A673 (cell line): Measurements from ENCODE around the gene ENOX2. TPM values are rescaled to one million over a fixed set of nuclear protein-coding genes. Genes with fewer than 3 reads are reported as not detected.

ENCODE experiments used
- BruUV-seq: library from RNA; stranded (reverse); fragments of 400-500 nt; replicated peaks from 2 replicates; lab custom pipeline; 2021; lab: Mats Ljungman, UMichigan
- CTCF ChIA-PET: fragments of 300-600 bp; sonication (Branson Sonifier 250); formaldehyde crosslinking; loops from one replicate; lab custom pipeline; 2022; ENCODE audit warnings: antibody characterized with exemption; lab: Charles Lee
- POLR2A ChIA-PET: fragments of 300-600 bp; sonication (Branson Sonifier 250); formaldehyde crosslinking; loops from one replicate; lab custom pipeline; 2022; ENCODE audit warnings: antibody characterized with exemption; ENCODE audit not compliant: low non-redundant PET; lab: Charles Lee
- DNase-seq: peaks from one replicate; pipeline ENCODE4 v3.0.0-alpha.2; 2015; ENCODE audit warnings: low spot score
- H3K27ac ChIP-seq: fragments of 200-600 bp; sonication (generic); 2 replicates; pipeline ENCODE4 v1.5.1; 2016; ENCODE audit warnings: mixed run types, low read depth, mild to moderate bottlenecking, mixed read lengths, antibody characterized with exemption, low read length; ENCODE audit not compliant: poor library complexity, severe bottlenecking
- H3K27me3 ChIP-seq: fragments of 200-600 bp; sonication (generic); replicated peaks from 2 replicates; pipeline ENCODE4 v1.6.1; 2017; ENCODE audit warnings: mixed run types, low read depth, mild to moderate bottlenecking, mixed read lengths, antibody characterized with exemption, low read length; ENCODE audit not compliant: insufficient read depth, poor library complexity
- H3K36me3 ChIP-seq: fragments of 200-600 bp; sonication (generic); 2 replicates; pipeline ENCODE4 v1.6.1; 2016; ENCODE audit warnings: mixed run types, mild to moderate bottlenecking, mixed read lengths, antibody characterized with exemption, low read length; ENCODE audit not compliant: insufficient read depth, poor library complexity, severe bottlenecking
- H3K4me1 ChIP-seq: fragments of 200-600 bp; sonication (generic); 2 replicates; pipeline ENCODE4 v1.6.1; 2017; ENCODE audit warnings: mixed run types, mild to moderate bottlenecking, mixed read lengths, antibody characterized with exemption, low read length; ENCODE audit not compliant: insufficient read depth, poor library complexity, severe bottlenecking
- H3K4me3 ChIP-seq: fragments of 200-600 bp; sonication (generic); 2 replicates; pipeline ENCODE4 v1.5.1; 2016; ENCODE audit warnings: low read depth, mixed run types, mild to moderate bottlenecking, mixed read lengths, low read length; ENCODE audit not compliant: poor library complexity, severe bottlenecking
- H3K9me3 ChIP-seq: fragments of 200-600 bp; sonication (generic); 2 replicates; pipeline ENCODE4 v1.6.1; 2016; ENCODE audit warnings: mixed run types, low read depth, mild to moderate bottlenecking, mixed read lengths, antibody characterized with exemption, low read length; ENCODE audit not compliant: poor library complexity, severe bottlenecking
- CTCF ChIP-seq: fragments of 300-800, 200-600 bp; sonication (generic); conservative IDR thresholded peaks from 2 replicates; pipeline ENCODE4 v1.5.1; 2017; ENCODE audit warnings: low read depth, mild to moderate bottlenecking, antibody characterized with exemption, low read length, moderate library complexity, mixed read lengths
- EZH2 ChIP-seq: fragments of 200-600 bp; sonication (generic); IDR thresholded peaks from 2 replicates; pipeline ENCODE4 v1.6.1; 2017; ENCODE audit warnings: borderline replicate concordance, low read depth, mild to moderate bottlenecking, mixed read lengths, antibody characterized with exemption, low read length; ENCODE audit not compliant: poor library complexity, severe bottlenecking
- intact Hi-C: fragments of 100-400 bp; cut with micrococcal nuclease; formaldehyde crosslinking; loops from one replicate; pipeline ENCODE4 v1.10.0; 2022; ENCODE audit not compliant: unreplicated experiment
- total RNA-seq: library from RNA; stranded (reverse); gene quantifications from 2 replicates; pipeline ENCODE4 v1.2.3, GENCODE V29; 2021

The ENOX2 gene
- total RNA-seq, 1 experiment from 2014 or later: 12.9 TPM

- POLR2A ChIA-PET: interaction anchor here (0.6 kb wide), 1 partner anchor 768 kb away, joined by 9 read pairs; no protein-coding TSS in a partner anchor
- BruUV-seq: no TSS peak
These were observed 13.8 kb upstream of the ENOX2 start for GRCh38 chrX:130916636-130917422.

GRCh38 chrX:130915302-130915701 lies 12.3 kb upstream of the ENOX2 start:
- H3K27ac ChIP-seq: no peak overlapping the region
- DNase-seq: no peak
- POLR2A ChIA-PET: no interaction called here
- BruUV-seq: no TSS peak
- H3K4me3 ChIP-seq: no peak overlapping the region
- CTCF ChIA-PET: interaction anchor here (0.9 to 1.0 kb wide), 2 partner anchors 339 to 835 kb away, joined by 3 read pairs; no protein-coding TSS in a partner anchor
- H3K9me3 ChIP-seq: no peaks in the 10 kb centered on the region
- TF ChIP-seq EZH2 (no peak), CTCF (no peak)
- H3K36me3 ChIP-seq: no peaks in the 10 kb centered on the region
- intact Hi-C loops: loop anchor here (5.0 to 10.0 kb wide), 3 partner anchors 338 to 1308 kb away; partner anchors contain the start of gene SLC25A14
- no peaks in the 10 kb centered on the region for H3K27me3 ChIP-seq
- no peaks in the 10 kb centered on the region for H3K4me1 ChIP-seq

More at GRCh38 chrX:130916636-130917422, 13.8 kb upstream of the ENOX2 start:
- no peaks in the 10 kb centered on the region for H3K4me1 ChIP-seq
- intact Hi-C loops: loop anchor here (1.0 to 10.0 kb wide), 5 partner anchors 340 to 1310 kb away; partner anchors contain the start of gene SLC25A14
- no peak overlapping the region for H3K27ac ChIP-seq
- DNase-seq: peak; percentile 74
- H3K27me3 ChIP-seq: no peaks in the 10 kb centered on the region
- H3K36me3 ChIP-seq: no peaks in the 10 kb centered on the region
- CTCF ChIA-PET: interaction anchor here (0.6 to 1.9 kb wide), 7 partner anchors 341 to 1289 kb away, joined by 3 to 14 read pairs (median 6); no protein-coding TSS in a partner anchor
- no peaks in the 10 kb centered on the region for H3K9me3 ChIP-seq
- no peak overlapping the region for H3K4me3 ChIP-seq
- TF ChIP-seq CTCF (peak; percentile 81), EZH2 (no peak)

GRCh38 chrX:130909469-130910136 lies 6.6 kb upstream of the ENOX2 start:
- ChIA-PET CTCF (no interaction called here), POLR2A (no interaction called here)
- BruUV-seq: no TSS peak
- no peak for DNase-seq
- H3K9me3 ChIP-seq: no peaks in the 10 kb centered on the region
- no peaks in the 10 kb centered on the region for H3K4me1 ChIP-seq
- H3K36me3 ChIP-seq: no peaks in the 10 kb centered on the region
- TF ChIP-seq EZH2 (no peak), CTCF (no peak)
- H3K4me3 ChIP-seq: no peak overlapping the region
- H3K27me3 ChIP-seq: no peaks in the 10 kb centered on the region
- no peak overlapping the region for H3K27ac ChIP-seq
- intact Hi-C loops: loop anchor here (10.0 kb wide), 1 partner anchor 575 kb away; the partner anchor contains the start of gene SLC25A14
